ENCODE data around the gene CDC20. TPM values are rescaled to one million over a fixed set of nuclear protein-coding genes. Genes with fewer than 3 reads are reported as not detected.

The CDC20 gene
- polyA plus RNA-seq, 1 of the 3 experiments (the other 2 are of a cell fraction) = 82.7 TPM

GRCh38 chr1:43331688-43332087 is 27.1 kb upstream of the CDC20 start (continued):
- TF ChIP-seq, protein P1, sequence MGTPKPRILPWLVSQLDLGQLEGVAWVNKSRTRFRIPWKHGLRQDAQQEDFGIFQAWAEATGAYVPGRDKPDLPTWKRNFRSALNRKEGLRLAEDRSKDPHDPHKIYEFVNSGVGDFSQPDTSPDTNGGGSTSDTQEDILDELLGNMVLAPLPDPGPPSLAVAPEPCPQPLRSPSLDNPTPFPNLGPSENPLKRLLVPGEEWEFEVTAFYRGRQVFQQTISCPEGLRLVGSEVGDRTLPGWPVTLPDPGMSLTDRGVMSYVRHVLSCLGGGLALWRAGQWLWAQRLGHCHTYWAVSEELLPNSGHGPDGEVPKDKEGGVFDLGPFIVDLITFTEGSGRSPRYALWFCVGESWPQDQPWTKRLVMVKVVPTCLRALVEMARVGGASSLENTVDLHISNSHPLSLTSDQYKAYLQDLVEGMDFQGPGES (IDR thresholded peaks at IDR 0.05; ENCODE audit: low read depth, low read length) = no peak
- TF ChIP-seq FOXM1 (IDR thresholded peaks at IDR 0.05; ENCODE audit: low read depth) (no peak), USF1 (IDR thresholded peaks at IDR 0.05; ENCODE audit: borderline replicate concordance, low read depth) (no peak)

DNA sequence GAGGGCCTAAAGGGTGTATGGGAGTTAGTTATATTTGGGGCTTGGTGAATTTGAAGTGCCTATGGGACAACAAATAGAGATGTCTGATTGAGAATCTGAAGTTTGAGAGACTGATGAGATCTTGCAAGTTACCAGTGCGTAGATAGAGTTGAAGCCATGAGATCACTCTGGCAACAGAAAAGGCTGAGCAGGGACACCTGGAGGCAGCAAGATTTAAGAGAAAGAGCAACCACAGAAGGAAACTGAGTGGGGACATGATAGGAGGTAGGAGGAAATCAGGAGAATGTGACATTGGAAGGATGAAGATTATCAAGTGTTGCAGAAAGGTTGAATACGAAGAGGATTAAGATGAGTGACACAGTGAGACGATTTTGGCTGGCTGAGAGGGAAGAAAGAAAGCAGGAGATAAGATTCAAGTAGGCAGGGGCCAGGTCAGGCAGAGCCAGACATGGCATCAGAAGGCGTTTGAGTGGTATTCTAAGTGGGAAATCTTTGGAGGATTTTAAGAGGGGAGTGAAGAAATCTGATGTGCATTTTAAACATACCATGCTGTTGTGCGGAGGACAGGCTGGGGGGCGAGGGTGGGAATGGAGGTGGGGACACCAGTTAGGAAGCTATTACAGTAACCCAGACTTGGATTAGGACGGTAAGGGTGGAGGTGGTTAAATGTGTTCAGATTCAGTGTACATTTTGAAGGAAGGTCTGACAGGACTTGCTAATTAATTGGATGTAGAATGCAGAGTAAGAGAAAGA is 24.2 kb upstream of the CDC20 start:
- H3F3A ChIP-seq (replicated peaks; ENCODE audit: insufficient read depth) = no peaks in the 10 kb centered on the region
- CTCF ChIA-PET = no interaction called here
- H3K27me3 ChIP-seq (ENCODE audit: insufficient read depth) = no peaks in the 10 kb centered on the region; the same call in 1 of the 2 replicates
- H2AFZ ChIP-seq (ENCODE audit: low read depth) = no peak overlapping the region
- H3K27ac ChIP-seq (ENCODE audit: low read depth in 2 of 2, low read length in 1 of 2) = no peak overlapping the region
- WGBS (ENCODE audit: low lambda C conversion rate) = 69% methylated on average over 7 of the region's 7 CpGs
- H4K20me1 ChIP-seq (ENCODE audit: insufficient read depth) = no peaks in the 10 kb centered on the region
- no peaks in the 10 kb centered on the region for H3K9me3 ChIP-seq
- no peak for DNase-seq
- TF ChIP-seq RXRA (IDR thresholded peaks at IDR 0.05; ENCODE audit: borderline replicate concordance, low read depth) (no peak), YY1 (IDR thresholded peaks at IDR 0.05; ENCODE audit: low read depth) (no peak), RAD21 (IDR thresholded peaks at IDR 0.05; ENCODE audit: low read length) (no peak), CHD2 (IDR thresholded peaks at IDR 0.05; ENCODE audit: low read length, partially characterized antibody) (no peak), SMC3 (IDR thresholded peaks at IDR 0.05; ENCODE audit: low read depth, low read length) (no peak), EZH2phosphoT487 (IDR thresholded peaks at IDR 0.05; ENCODE audit: borderline replicate concordance, low read depth) (no peak), GATA2 (CRISPR knock-in tag; IDR thresholded peaks at IDR 0.05) (no peak), MEF2A (IDR thresholded peaks at IDR 0.05; ENCODE audit: borderline replicate concordance, low read depth) (no peak), NRF1 (IDR thresholded peaks at IDR 0.05; ENCODE audit: low read depth, low read length) (no peak), NFIC (IDR thresholded peaks at IDR 0.05; ENCODE audit: borderline replicate concordance) (no peak), FOXM1 (IDR thresholded peaks at IDR 0.05; ENCODE audit: low read depth) (no peak), EP300 (IDR thresholded peaks at IDR 0.05; ENCODE audit: borderline replicate concordance in 1 of 2, low read depth in 1 of 2, low read length in 1 of 2) (no peak), GABPA (IDR thresholded peaks at IDR 0.05; ENCODE audit: low read depth) (no peak), JUND (IDR thresholded peaks at IDR 0.05) (no peak), FOSL2 (IDR thresholded peaks at IDR 0.05; ENCODE audit: borderline replicate concordance, low read depth) (no peak), POLR2AphosphoS5 (IDR thresholded peaks at IDR 0.05; ENCODE audit: low read depth, low read length) (no peak)
- TF ChIP-seq, protein P1 (IDR thresholded peaks at IDR 0.05; ENCODE audit: low read depth, low read length) = no peak
- TF ChIP-seq, protein P2, sequence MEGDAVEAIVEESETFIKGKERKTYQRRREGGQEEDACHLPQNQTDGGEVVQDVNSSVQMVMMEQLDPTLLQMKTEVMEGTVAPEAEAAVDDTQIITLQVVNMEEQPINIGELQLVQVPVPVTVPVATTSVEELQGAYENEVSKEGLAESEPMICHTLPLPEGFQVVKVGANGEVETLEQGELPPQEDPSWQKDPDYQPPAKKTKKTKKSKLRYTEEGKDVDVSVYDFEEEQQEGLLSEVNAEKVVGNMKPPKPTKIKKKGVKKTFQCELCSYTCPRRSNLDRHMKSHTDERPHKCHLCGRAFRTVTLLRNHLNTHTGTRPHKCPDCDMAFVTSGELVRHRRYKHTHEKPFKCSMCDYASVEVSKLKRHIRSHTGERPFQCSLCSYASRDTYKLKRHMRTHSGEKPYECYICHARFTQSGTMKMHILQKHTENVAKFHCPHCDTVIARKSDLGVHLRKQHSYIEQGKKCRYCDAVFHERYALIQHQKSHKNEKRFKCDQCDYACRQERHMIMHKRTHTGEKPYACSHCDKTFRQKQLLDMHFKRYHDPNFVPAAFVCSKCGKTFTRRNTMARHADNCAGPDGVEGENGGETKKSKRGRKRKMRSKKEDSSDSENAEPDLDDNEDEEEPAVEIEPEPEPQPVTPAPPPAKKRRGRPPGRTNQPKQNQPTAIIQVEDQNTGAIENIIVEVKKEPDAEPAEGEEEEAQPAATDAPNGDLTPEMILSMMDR (IDR thresholded peaks at IDR 0.05) = no peak
- TF ChIP-seq, protein P3, sequence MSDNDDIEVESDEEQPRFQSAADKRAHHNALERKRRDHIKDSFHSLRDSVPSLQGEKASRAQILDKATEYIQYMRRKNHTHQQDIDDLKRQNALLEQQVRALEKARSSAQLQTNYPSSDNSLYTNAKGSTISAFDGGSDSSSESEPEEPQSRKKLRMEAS (IDR thresholded peaks at IDR 0.05; ENCODE audit: low read depth) = no peak
- H3K9ac ChIP-seq = no peak overlapping the region
- no peaks in the 10 kb centered on the region for H3K79me2 ChIP-seq (ENCODE audit: insufficient read depth)
- no peaks in the 10 kb centered on the region for H3K36me3 ChIP-seq (replicated peaks in 1 of 2; ENCODE audit: control insufficient read depth in 1 of 2, insufficient read depth in 2 of 2, low read length in 1 of 2)
- H3K4me1 ChIP-seq (ENCODE audit: control insufficient read depth in 1 of 2, insufficient read depth in 2 of 2, low read depth in 1 of 2, low read length in 1 of 2) = peaks cover 0 to 5% of the 10 kb centered on the region in 2 experiments; a peak in 2 of 4 replicates
- no peak overlapping the region for H3K4me3 ChIP-seq (ENCODE audit: low read depth in 2 of 2, low read length in 1 of 2)
- H3K4me2 ChIP-seq = no peak overlapping the region
- POLR2A ChIA-PET = interaction anchor here (0.6 kb wide), 1 partner anchor 21 kb away, joined by 3 read pairs; no protein-coding TSS in a partner anchor
- no peaks in the 10 kb centered on the region for H3K9me2 ChIP-seq
